ENCODE measurements around the gene NUDCD3. TPM values are rescaled to one million over a fixed set of nuclear protein-coding genes. Genes with fewer than 3 reads are reported as not detected.

NUDCD3 gene
- total and polyA plus RNA-seq, 2 of the 8 experiments (the other 6 are each of a cell fraction or from before 2014, with no cell fraction given) = 35.2 to 93.7 TPM

DNA sequence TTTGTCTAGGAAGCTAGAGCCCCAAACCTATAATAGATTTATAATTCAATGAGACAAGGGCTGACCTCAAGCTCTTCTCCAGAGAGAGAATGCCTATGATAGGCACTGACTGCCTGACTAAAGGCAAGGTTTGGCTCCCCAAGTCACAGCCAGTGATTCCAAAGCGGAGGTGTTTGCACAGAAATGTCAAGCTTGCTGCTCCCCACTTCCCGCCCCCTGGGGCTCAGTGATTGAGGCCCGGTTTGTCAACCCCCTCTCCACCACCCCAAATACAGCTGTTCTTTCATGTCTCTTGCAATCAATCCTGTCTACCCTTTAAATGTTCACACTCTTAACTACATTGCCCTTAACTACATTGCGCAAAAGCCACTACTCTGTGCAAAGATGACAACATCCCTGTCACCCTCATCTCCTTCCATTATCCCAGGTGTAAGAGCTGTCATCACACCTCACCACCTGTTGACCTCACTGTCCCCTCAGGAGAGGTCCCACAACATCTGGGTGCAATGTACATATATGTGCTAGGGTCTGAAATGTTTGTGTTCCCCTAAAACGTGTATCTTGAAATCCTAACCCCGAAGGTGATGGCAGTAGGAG is 58.0 kb downstream of the NUDCD3 start:
- ChIA-PET POLR2A (ENCODE audit: partially characterized antibody) (interaction anchor here (0.7 to 1.2 kb wide), 3 partner anchors 10 to 38 kb away, joined by 3 read pairs; no protein-coding TSS in a partner anchor), CTCF (ENCODE audit: partially characterized antibody) (interaction anchor here (0.9 to 2.4 kb wide), 11 partner anchors 12 to 191 kb away, joined by 3 to 9 read pairs (median 5); no protein-coding TSS in a partner anchor)
- FAIRE-seq = no peak
- Histone ChIP-seq H3K79me2 (ENCODE audit: control insufficient read depth in 1 of 2, insufficient read depth in 2 of 2, low read length in 2 of 2) (peaks cover 0 to 23% of the 10 kb centered on the region in 2 experiments; a peak in 3 of 4 replicates), H4K20me1 (replicated peaks in 1 of 2; ENCODE audit: control insufficient read depth in 1 of 2, insufficient read depth in 2 of 2, low read length in 2 of 2) (peaks cover 0 to 17% of the 10 kb centered on the region in 2 experiments), H3K14ac (ENCODE audit: insufficient read length) (peak overlapping the region; percentile 78), H4K91ac (replicated peaks; ENCODE audit: insufficient read length, low read length) (no peak overlapping the region), H3K79me1 (ENCODE audit: low read depth, low read length) (peaks cover 14% of the 10 kb centered on the region), H3K4me3 (ENCODE audit: extremely low read depth in 1 of 4, insufficient read depth in 2 of 4, low read depth in 3 of 4, low read length in 4 of 4) (no peak overlapping the region), H2AK5ac (ENCODE audit: low read depth, low read length) (no peak overlapping the region), H3K27me3 (replicated peaks in 1 of 4; ENCODE audit: control insufficient read depth in 3 of 4, extremely low read depth in 1 of 4, insufficient read depth in 3 of 4, low read length in 3 of 4) (no peaks in the 10 kb centered on the region), H2BK5ac (ENCODE audit: low read depth, low read length) (no peak overlapping the region), H3K23ac (ENCODE audit: insufficient read length) (no peak overlapping the region), H3K27ac (ENCODE audit: low read depth, low read length) (no peak overlapping the region), H3K4me2 (ENCODE audit: insufficient read depth in 1 of 2, low read depth in 2 of 2, low read length in 2 of 2) (no peak overlapping the region), H2BK120ac (replicated peaks; ENCODE audit: low read depth, low read length) (no peak overlapping the region), H3K9me3 (ENCODE audit: insufficient read depth in 2 of 2, low read depth in 1 of 2, low read length in 1 of 2) (no peaks in the 10 kb centered on the region), H3K36me3 (ENCODE audit: control insufficient read depth in 2 of 4, insufficient read depth in 4 of 4, low read length in 3 of 4) (peaks cover 0 to 5% (median 1%) of the 10 kb centered on the region in 4 experiments; a peak in 4 of 8 replicates), H3K4me1 (replicated peaks in 1 of 4; ENCODE audit: control insufficient read depth in 3 of 4, insufficient read depth in 4 of 4, low read length in 3 of 4) (0 out of 7 replicates have a peak, but pooled peaks cover 0 to 5% (median 0%) of the 10 kb centered on the region in 4 experiments), H2AFZ (ENCODE audit: low read length) (no peak overlapping the region), H4K8ac (ENCODE audit: extremely low read depth, insufficient read depth, low read length) (no peak overlapping the region), H3K18ac (ENCODE audit: extremely low read depth, low read length) (no peak overlapping the region), H3K23me2 (ENCODE audit: low read depth, low read length) (no peaks in the 10 kb centered on the region), H2BK12ac (ENCODE audit: low read depth, low read length) (no peak overlapping the region), H3K56ac (replicated peaks; ENCODE audit: insufficient read length, low read depth, low read length) (no peak overlapping the region), H3K4ac (replicated peaks; ENCODE audit: insufficient read length, low read depth, low read length) (no peak overlapping the region), H2BK15ac (ENCODE audit: low read length) (no peak overlapping the region), H4K5ac (ENCODE audit: insufficient read length, low read depth, low read length) (no peak overlapping the region), H2BK20ac (ENCODE audit: low read length) (no peak overlapping the region), H3K9ac (replicated peaks in 1 of 4; ENCODE audit: extremely low read depth in 1 of 4, low read depth in 3 of 4, low read length in 3 of 4) (no peak overlapping the region)
- WGBS, 2 experiments (ENCODE audit: extremely low coverage in 1 of 2, insufficient coverage in 1 of 2, insufficient read length in 1 of 2, insufficient replicate concordance in 2 of 2, low coverage in 1 of 2, low lambda C conversion rate in 2 of 2, missing lambda C conversion rate in 1 of 2) = 93% methylated on average over 6 of the region's 6 CpGs; no CpG with 5 or more reads in 1 of the 2 experiments
- no peak for TF ChIP-seq HDAC2 (IDR thresholded peaks at IDR 0.05; ENCODE audit: borderline replicate concordance in 1 of 2, low read depth in 2 of 2, low read length in 2 of 2)
- TF ChIP-seq ZNF274 (IDR thresholded peaks at IDR 0.05; ENCODE audit: borderline replicate concordance, extremely low read depth, low read length) = no peak
- TF ChIP-seq TCF12 (IDR thresholded peaks at IDR 0.05; ENCODE audit: low read depth, low read length) = no peak
- no peak for TF ChIP-seq RFX5 (IDR thresholded peaks at IDR 0.05; ENCODE audit: borderline replicate concordance, low read depth, low read length)
- TF ChIP-seq MAFK (IDR thresholded peaks at IDR 0.05; ENCODE audit: low read depth, low read length) = no peak
- TF ChIP-seq CHD1 (IDR thresholded peaks at IDR 0.05; ENCODE audit: low read depth, low read length) = no peak
- no peak for TF ChIP-seq KDM1A (IDR thresholded peaks at IDR 0.05; ENCODE audit: borderline replicate concordance, low read length)
- TF ChIP-seq TBP (IDR thresholded peaks at IDR 0.05; ENCODE audit: low read depth, low read length) = no peak
- no peak for TF ChIP-seq RXRA (IDR thresholded peaks at IDR 0.05; ENCODE audit: insufficient read depth, low read depth, low read length)
- no peak for DNase-seq (ENCODE audit: low read depth in 1 of 2, low spot score in 2 of 2)

Data from H1 (cell line).